Omental fat pad (tissue), 4 donors: ENCODE measurements around the gene ZNF732. TPM values are rescaled to one million over a fixed set of nuclear protein-coding genes. Genes with fewer than 3 reads are reported as not detected.
A peak's percentile ranks its signal among the peaks of the same experiment; 100 is the strongest.
"Not testable (repeated sequence)": the region's sequence is repeated elsewhere in the genome, so short reads cannot be mapped to it uniquely, and the experiment has no call there.

Experiments
- ATAC-seq: fragments of 150-250 bp; one replicate; pipeline ENCODE4 v1.9.1; 2016; ENCODE audit warnings: mild to moderate bottlenecking, moderate library complexity; ENCODE audit not compliant: low FRiP score
- DNase-seq: peaks from one replicate; pipeline ENCODE4 v3.0.0-alpha.2; 2019; ENCODE audit warnings: low spot score
- total RNA-seq, 4 donors: library from RNA; depleted of rRNA; stranded (reverse); fragments of >200 nt; gene quantifications; one replicate each; pipeline ENCODE4 v1.1.0, GENCODE V29; 2016
- TF ChIP-seq, protein P1 (sequence below), 3 donors: fragments of 450-650 bp; IDR thresholded peaks; one replicate each; pipeline ENCODE4 v1.5.1; 2016 to 2017; ENCODE audit warnings: antibody characterized with exemption in 3 of 3, mild to moderate bottlenecking in 3 of 3, moderate library complexity in 2 of 3

ZNF732 gene
- total RNA-seq, 4 donors from 2014 or later: 0.60 to 1.1 TPM; not detected in 2

DNA sequence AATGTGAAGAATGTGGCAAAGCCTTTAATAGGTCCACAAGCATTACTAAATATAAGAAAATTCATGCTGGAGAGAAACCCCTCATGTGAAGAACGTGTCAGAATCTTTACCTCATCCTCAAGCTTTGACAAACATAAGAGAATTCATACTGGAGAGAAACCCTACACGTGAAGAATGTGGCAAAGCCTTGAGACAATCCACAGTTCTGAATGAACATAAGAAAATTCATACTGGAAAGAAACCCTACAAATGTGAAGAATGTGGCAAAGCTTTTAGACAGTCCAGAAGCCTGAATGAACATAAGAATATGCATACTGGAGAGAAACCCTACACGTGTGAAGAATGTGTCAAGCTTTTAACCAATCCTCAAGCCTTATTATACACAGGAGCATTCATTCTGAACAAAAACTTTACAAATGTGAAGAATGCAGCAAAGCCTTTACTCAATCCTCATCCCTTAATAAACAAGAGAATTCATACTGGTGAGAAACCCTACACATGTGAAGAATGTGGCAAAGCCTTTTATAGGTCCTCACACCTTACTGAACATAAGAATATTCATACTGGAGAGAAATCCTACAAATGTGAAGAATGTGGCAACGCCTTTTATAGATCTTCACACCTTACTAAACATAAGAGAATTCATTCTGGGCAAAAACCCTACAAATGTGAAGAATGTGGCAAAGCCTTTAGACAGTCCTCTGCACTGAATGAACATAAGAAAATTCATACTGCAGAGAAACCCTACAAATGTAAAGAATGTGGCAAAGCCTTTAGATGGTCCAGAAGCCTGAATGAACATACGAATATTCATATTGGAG is 51.1 kb downstream of the ZNF732 start:
- no peak for ATAC-seq
- DNase-seq: no peak
- TF ChIP-seq, protein P1, sequence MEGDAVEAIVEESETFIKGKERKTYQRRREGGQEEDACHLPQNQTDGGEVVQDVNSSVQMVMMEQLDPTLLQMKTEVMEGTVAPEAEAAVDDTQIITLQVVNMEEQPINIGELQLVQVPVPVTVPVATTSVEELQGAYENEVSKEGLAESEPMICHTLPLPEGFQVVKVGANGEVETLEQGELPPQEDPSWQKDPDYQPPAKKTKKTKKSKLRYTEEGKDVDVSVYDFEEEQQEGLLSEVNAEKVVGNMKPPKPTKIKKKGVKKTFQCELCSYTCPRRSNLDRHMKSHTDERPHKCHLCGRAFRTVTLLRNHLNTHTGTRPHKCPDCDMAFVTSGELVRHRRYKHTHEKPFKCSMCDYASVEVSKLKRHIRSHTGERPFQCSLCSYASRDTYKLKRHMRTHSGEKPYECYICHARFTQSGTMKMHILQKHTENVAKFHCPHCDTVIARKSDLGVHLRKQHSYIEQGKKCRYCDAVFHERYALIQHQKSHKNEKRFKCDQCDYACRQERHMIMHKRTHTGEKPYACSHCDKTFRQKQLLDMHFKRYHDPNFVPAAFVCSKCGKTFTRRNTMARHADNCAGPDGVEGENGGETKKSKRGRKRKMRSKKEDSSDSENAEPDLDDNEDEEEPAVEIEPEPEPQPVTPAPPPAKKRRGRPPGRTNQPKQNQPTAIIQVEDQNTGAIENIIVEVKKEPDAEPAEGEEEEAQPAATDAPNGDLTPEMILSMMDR (IDR thresholded peaks at IDR 0.05): no peak

DNA sequence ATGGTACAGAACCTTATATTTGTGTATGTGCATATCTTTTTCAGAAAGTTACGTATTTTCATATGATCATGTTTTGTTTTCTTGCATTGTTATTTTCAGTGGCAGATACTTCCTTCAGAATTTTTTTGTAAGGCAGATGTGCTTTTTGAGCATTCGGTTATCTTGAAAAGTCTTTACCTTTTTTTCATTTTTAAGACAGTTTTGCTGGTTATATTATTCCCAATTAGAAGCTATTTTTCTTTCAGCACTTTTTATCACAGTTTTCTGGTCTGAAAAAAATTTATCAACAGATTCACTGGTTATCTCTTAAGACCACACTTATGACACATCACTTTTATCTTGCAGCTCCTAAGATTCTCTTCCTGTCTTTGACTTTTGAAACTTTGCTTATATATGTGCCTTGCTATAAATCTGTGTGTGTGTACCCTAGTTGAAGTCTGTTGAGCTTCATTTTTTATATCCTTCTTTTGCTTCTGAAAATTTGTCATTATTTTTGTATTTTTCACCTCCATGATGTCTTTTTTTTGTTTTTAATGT is 53.1 kb downstream of the ZNF732 start:
- ATAC-seq: no peak
- TF ChIP-seq, protein P1 (IDR thresholded peaks at IDR 0.05): no peak
- DNase-seq: no peak

DNA sequence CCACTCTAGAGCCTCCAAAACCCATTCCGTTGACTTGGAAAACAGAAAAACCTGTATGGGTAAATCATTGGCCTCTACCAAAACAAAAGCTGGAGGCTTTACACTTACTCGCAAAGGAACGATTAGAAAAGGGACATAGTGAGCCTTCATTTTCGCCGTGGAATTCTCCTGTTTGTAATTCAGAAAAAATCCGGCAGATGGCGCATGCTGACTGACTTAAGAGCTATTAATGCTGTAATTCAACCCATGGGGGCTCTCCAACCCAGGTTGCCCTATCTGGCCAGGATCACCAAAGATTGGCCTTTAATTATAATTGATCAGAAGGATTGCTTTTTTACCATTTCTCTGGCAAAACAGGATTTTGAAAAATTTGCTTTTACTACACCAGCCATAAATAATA is 60.8 kb downstream of the ZNF732 start:
- ATAC-seq: no peak
- TF ChIP-seq, protein P1 (IDR thresholded peaks at IDR 0.05): peak in 1 of 3 donors; percentile 14
- no peak for DNase-seq

DNA sequence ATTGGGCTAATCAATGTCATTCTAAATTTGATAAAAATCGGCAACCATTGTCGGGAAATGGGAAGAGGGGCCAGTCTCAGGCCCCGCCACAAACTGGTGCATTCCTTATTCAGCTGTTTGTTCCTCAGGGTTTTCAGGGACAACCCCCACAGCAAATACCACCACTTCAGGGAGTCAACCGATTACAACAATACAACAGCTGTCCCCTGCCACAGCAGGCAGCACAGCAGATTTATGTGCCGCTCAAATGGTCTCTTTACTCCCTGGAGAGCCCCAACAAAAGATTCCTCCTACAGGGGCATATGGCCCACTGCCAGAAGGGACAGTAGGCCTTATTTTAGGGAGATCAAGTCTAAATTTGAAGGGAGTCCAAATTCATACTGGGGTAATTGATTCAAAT is 61.8 kb downstream of the ZNF732 start:
- no peak for DNase-seq
- no peak for ATAC-seq
- TF ChIP-seq, protein P1 (IDR thresholded peaks at IDR 0.05): no peak

DNA sequence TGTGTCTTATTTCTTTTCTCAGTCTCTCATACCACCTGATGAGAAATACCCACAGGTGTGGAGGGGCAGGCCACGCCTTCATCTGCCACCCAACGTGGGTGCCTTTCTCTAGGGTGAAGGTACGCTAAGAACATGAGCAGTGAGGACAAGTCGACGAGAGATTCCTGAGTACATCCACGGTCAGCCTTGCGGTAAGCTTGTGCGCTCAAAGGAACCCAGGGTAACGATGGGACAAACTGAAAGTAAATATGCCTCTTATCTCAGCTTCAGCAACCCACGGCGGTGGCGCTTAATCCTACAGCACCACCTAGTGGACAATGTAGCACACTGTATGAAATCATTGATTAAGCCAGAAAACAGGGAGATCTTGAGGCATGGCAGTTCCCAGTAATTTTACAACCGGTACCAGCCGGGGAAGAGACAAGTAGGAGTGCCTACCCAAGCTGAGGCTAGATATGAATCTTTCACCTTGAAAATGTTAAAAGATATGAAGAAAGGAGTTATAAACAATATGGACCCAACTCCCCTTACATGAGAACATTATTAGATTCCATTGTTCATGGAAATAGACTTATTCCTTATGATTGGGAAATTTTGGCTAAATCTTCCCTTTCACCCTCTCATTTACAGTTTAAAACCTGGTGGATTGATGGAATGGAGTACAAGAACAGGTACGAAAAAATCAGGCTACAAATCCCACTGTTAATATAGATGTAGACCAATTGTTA is 63.0 kb downstream of the ZNF732 start:
- ATAC-seq (peak; percentile 89), DNase-seq (no peak)
- TF ChIP-seq, protein P1 (IDR thresholded peaks at IDR 0.05): peak in 2 of 3 donors; percentile 40 to 47

DNA sequence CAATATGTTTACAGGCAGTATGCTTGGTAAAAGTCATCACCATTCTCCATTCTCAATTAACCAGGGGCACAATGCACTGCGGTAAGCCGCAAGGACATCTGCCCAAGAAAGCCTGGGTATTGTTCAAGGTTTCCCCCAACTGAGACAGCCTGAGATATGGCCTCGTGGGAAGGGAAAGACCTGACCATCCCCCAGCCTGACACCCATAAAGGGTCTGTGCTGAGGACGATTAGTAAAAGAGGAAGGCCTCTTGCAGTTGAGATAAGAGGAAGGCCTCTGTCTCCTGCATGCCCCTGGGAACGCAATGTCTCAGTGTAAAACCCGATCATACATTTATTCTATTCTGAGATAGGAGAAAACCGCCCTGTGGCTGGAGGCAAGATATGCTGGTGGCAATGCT is 63.9 kb downstream of the ZNF732 start:
- not testable (repeated sequence) for ATAC-seq, DNase-seq

DNA sequence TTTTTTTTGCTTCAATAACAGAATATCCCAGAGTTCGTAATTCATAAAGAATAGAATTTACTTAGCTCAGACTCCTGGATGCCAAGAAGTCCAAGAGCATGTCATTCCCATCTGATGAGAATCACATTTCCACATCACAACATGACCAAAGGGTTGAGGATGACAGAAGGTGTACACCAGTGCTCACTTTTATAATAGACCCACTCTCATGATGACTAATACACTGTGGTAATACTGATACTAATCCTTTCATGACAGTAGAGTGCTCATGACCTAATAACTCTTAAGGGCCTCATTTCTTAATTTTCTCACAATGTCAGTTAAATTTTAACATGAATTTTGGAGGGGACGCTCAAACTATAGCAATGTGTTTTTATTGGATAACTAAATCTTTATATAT is 69.2 kb downstream of the ZNF732 start:
- DNase-seq: no peak
- ATAC-seq: no peak
- TF ChIP-seq, protein P1 (IDR thresholded peaks at IDR 0.05): no peak
